Measurements from ENCODE around the gene CLSTN1. TPM values are rescaled to one million over a fixed set of nuclear protein-coding genes. Genes with fewer than 3 reads are reported as not detected.

CLSTN1 gene
- total RNA-seq, 1 experiment from 2014 or later: 143 TPM

DNA sequence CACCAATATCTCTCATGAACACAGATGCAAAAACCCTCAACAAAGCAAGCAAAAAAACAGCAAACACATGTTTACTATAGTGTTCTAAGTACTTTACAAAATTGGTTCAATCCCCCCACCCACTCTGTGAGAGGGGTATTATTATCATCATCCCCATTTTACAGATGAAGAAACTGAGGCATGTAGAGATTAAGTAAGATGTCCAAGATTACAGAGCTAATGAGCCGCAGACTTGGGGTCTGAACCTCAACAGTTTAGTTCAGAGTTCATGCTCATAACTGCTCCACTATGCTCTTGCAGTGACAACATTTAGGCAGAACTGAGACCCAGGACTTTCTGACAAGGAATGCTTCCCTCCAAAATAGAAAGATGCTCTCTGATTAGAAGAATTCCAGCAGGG is 21.9 kb downstream of the CLSTN1 start:
- ChIA-PET POLR2A (interaction anchor here (0.7 kb wide), 1 partner anchor 928 kb away, joined by 3 read pairs; no protein-coding TSS in a partner anchor), CTCF (no interaction called here)
- Histone ChIP-seq H3K36me3 (ENCODE audit: control insufficient read depth, insufficient read depth, low read length) (no peaks in the 10 kb centered on the region), H3K9me3 (ENCODE audit: control insufficient read depth, insufficient read depth, low read depth, low read length) (no peaks in the 10 kb centered on the region), H3K4me3 (ENCODE audit: low read depth in 2 of 2, low read length in 2 of 2) (no peak overlapping the region), H3K27ac (ENCODE audit: low read length) (no peak overlapping the region), H3K4me1 (ENCODE audit: control insufficient read depth, insufficient read depth, low read length) (peaks cover 5% of the 10 kb centered on the region; the same call in 1 of the 2 replicates), H3K27me3 (ENCODE audit: control insufficient read depth, insufficient read depth, low read length) (no peaks in the 10 kb centered on the region)
- intact Hi-C loops (cut with micrococcal nuclease; ENCODE audit: unreplicated experiment) (no loop called here), in situ Hi-C loops (cut with HindIII; ENCODE audit: low pct_unique_long_range_greater_than_20kb, low sequenced_read_pairs) (no loop called here)
- ATAC-seq (no peak), DNase-seq (ENCODE audit: low read depth, low spot score) (no peak)
- TF ChIP-seq, protein P1, sequence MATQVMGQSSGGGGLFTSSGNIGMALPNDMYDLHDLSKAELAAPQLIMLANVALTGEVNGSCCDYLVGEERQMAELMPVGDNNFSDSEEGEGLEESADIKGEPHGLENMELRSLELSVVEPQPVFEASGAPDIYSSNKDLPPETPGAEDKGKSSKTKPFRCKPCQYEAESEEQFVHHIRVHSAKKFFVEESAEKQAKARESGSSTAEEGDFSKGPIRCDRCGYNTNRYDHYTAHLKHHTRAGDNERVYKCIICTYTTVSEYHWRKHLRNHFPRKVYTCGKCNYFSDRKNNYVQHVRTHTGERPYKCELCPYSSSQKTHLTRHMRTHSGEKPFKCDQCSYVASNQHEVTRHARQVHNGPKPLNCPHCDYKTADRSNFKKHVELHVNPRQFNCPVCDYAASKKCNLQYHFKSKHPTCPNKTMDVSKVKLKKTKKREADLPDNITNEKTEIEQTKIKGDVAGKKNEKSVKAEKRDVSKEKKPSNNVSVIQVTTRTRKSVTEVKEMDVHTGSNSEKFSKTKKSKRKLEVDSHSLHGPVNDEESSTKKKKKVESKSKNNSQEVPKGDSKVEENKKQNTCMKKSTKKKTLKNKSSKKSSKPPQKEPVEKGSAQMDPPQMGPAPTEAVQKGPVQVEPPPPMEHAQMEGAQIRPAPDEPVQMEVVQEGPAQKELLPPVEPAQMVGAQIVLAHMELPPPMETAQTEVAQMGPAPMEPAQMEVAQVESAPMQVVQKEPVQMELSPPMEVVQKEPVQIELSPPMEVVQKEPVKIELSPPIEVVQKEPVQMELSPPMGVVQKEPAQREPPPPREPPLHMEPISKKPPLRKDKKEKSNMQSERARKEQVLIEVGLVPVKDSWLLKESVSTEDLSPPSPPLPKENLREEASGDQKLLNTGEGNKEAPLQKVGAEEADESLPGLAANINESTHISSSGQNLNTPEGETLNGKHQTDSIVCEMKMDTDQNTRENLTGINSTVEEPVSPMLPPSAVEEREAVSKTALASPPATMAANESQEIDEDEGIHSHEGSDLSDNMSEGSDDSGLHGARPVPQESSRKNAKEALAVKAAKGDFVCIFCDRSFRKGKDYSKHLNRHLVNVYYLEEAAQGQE (IDR thresholded peaks at IDR 0.05; ENCODE audit: insufficient read depth in 1 of 2, low read depth in 2 of 2, low read length in 1 of 2): no peak
- TF ChIP-seq SIN3A (IDR thresholded peaks at IDR 0.05; ENCODE audit: borderline replicate concordance, insufficient read depth, low read depth, low read length) (no peak), TCF7L2 (IDR thresholded peaks at IDR 0.05; ENCODE audit: low read depth, low read length) (no peak), POLR2AphosphoS5 (IDR thresholded peaks at IDR 0.05; ENCODE audit: low read depth, low read length) (no peak)
- TF ChIP-seq, protein P2, sequence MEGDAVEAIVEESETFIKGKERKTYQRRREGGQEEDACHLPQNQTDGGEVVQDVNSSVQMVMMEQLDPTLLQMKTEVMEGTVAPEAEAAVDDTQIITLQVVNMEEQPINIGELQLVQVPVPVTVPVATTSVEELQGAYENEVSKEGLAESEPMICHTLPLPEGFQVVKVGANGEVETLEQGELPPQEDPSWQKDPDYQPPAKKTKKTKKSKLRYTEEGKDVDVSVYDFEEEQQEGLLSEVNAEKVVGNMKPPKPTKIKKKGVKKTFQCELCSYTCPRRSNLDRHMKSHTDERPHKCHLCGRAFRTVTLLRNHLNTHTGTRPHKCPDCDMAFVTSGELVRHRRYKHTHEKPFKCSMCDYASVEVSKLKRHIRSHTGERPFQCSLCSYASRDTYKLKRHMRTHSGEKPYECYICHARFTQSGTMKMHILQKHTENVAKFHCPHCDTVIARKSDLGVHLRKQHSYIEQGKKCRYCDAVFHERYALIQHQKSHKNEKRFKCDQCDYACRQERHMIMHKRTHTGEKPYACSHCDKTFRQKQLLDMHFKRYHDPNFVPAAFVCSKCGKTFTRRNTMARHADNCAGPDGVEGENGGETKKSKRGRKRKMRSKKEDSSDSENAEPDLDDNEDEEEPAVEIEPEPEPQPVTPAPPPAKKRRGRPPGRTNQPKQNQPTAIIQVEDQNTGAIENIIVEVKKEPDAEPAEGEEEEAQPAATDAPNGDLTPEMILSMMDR (IDR thresholded peaks at IDR 0.05): no peak
- BruUV-seq (replicated peaks): no TSS peak

DNA sequence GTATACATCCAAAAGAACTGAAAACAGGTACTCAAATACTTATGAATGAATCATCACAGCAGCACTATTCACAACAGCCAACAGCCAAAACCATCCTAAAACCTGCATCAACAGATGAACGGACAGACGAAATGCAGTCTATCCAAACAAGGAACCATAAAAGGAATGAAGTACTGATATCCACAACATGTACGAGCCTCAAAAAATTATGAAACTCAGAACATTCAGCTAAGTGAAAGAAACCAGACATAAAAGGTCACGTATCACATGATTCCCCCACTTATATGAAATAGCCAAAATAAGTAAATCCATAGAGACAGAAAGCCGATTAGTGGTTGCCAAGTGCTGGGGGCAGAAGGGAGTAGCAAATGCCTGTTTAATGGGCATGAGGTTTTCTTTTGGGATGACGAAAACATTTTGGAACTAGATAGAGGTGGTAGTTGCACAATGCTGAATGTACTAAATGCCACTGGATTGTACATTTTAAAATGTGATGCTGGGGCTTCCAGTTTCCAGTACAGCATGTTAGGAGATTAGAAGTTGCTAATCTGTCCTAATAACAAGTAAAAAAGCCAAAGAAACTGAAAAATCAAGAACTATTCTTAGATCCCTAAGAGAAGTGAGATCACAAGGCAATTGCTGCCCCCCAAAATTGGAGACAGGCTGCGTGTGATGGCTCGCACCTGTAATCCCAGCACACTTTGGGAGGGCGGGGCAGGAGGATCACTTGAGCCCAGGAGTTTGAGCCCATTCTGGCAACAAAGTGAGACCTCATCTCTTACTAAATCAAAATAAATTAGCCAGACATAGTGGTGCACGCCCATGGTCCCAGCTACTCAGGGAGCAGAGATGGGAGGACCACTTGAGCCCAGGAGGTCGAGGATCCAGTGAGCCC is 25.3 kb downstream of the CLSTN1 start:
- POLR2A ChIA-PET: no interaction called here
- no peak overlapping the region for H3K4me3 ChIP-seq (ENCODE audit: low read depth in 2 of 2, low read length in 2 of 2)
- ATAC-seq (no peak), DNase-seq (ENCODE audit: low read depth, low spot score) (no peak)
- intact Hi-C loops (cut with micrococcal nuclease; ENCODE audit: unreplicated experiment): no loop called here
- H3K4me1 ChIP-seq (ENCODE audit: control insufficient read depth, insufficient read depth, low read length): no peaks in the 10 kb centered on the region
- in situ Hi-C loops (cut with HindIII; ENCODE audit: low pct_unique_long_range_greater_than_20kb, low sequenced_read_pairs): no loop called here
- no peaks in the 10 kb centered on the region for H3K36me3 ChIP-seq (ENCODE audit: control insufficient read depth, insufficient read depth, low read length)
- TF ChIP-seq TCF7L2 (IDR thresholded peaks at IDR 0.05; ENCODE audit: low read depth, low read length): no peak
- no peak for TF ChIP-seq POLR2AphosphoS5 (IDR thresholded peaks at IDR 0.05; ENCODE audit: low read depth, low read length)
- TF ChIP-seq, protein P1 (IDR thresholded peaks at IDR 0.05; ENCODE audit: insufficient read depth in 1 of 2, low read depth in 2 of 2, low read length in 1 of 2): no peak
- no peak for TF ChIP-seq SIN3A (IDR thresholded peaks at IDR 0.05; ENCODE audit: borderline replicate concordance, insufficient read depth, low read depth, low read length)
- H3K27ac ChIP-seq (ENCODE audit: low read length): no peak overlapping the region
- no peaks in the 10 kb centered on the region for H3K9me3 ChIP-seq (ENCODE audit: control insufficient read depth, insufficient read depth, low read depth, low read length)
- BruUV-seq (replicated peaks): no TSS peak
- CTCF ChIA-PET: interaction anchor here (0.6 kb wide), 1 partner anchor 44 kb away, joined by 3 read pairs; no protein-coding TSS in a partner anchor
- no peaks in the 10 kb centered on the region for H3K27me3 ChIP-seq (ENCODE audit: control insufficient read depth, insufficient read depth, low read length)
